Naive thymus-derived CD8-positive, alpha-beta T cell (primary cell): ENCODE measurements around the gene CATSPERZ. TPM values are rescaled to one million over a fixed set of nuclear protein-coding genes. Genes with fewer than 3 reads are reported as not detected.
A peak's percentile ranks its signal among the peaks of the same experiment; 100 is the strongest.

Experiments
- ATAC-seq, 2 donors: fragments of 150-1000 bp; cut with Tn5 transposase in 1 of 2; sonication (Bioruptor Pico), chemical (Tn5 transposase) in 1 of 2; 1 replicate in 1 of 2; 2 replicates in 1 of 2; pipeline ENCODE4 v1.10.0; 2021; ENCODE audit warnings: mild to moderate bottlenecking in 2 of 2, moderate library complexity in 2 of 2
- POLR2A ChIA-PET: fragments of 350-600 bp; sonication (Branson Sonifier 250); formaldehyde crosslinking; loops from one replicate; lab custom pipeline; 2021; ENCODE audit warnings: antibody characterized with exemption; lab: Charles Lee
- DNase-seq, 10 donors: peaks; one replicate each; pipeline versions ENCODE4 v3.0.0 to v3.0.0-alpha.2; 2020 to 2022
- H3K27ac Mint-ChIP-seq, 10 donors: one replicate each; pipeline ENCODE4 v1.8.0; 2020 to 2022; ENCODE audit warnings: mild to moderate bottlenecking in 10 of 10, mixed read lengths in 10 of 10, moderate library complexity in 4 of 10, inconsistent platforms in 1 of 10
- H3K27me3 Mint-ChIP-seq, 5 donors: one replicate each; pipeline ENCODE4 v1.8.0; 2021 to 2022; ENCODE audit warnings: mixed read lengths in 5 of 5
- H3K36me3 Mint-ChIP-seq, 3 donors: one replicate each; pipeline ENCODE4 v1.8.0; 2020 to 2022; ENCODE audit warnings: mixed read lengths in 3 of 3, mild to moderate bottlenecking in 2 of 3, inconsistent platforms in 1 of 3
- H3K4me1 Mint-ChIP-seq, 4 donors: one replicate each; pipeline ENCODE4 v1.8.0; 2021 to 2022; ENCODE audit warnings: mixed read lengths in 4 of 4
- H3K4me3 Mint-ChIP-seq, 10 donors: one replicate each; pipeline ENCODE4 v1.8.0; 2020 to 2022; ENCODE audit warnings: mild to moderate bottlenecking in 10 of 10, mixed read lengths in 10 of 10, moderate library complexity in 6 of 10, inconsistent platforms in 1 of 10
- H3K9me3 Mint-ChIP-seq, 9 donors: one replicate each; pipeline ENCODE4 v1.8.0; 2020 to 2022; ENCODE audit warnings: mixed read lengths in 9 of 9, mild to moderate bottlenecking in 3 of 9, inconsistent platforms in 1 of 9, moderate library complexity in 1 of 9
- microRNA-seq: library from miRNA; unstranded; fragments of <30 nt; microRNA quantifications from one replicate; pipeline ENCODE4 v1.2.0, GENCODE V29; 2022; ENCODE audit warnings: borderline microRNAs expressed
- polyA plus RNA-seq, 3 donors: library from polyadenylated mRNA; unstranded; fragments of 300-500 nt; fragmentation: Illumina TruSeq; gene quantifications; one replicate each; pipeline ENCODE4 v1.2.3, GENCODE V29; 2021
- total RNA-seq, 8 experiments: library from RNA in 2 of 8; stranded (reverse) in 2 of 8; gene quantifications; one replicate each; pipeline ENCODE4 v1.2.3 and lab custom pipeline; 2021 to 2026

The CATSPERZ gene
- total and polyA plus RNA-seq, 5 experiments from 2014 or later: not detected

GRCh38 chr11:64352099-64352994 is 52.2 kb downstream of the CATSPERZ start:
- Mint-ChIP-seq H3K27ac (peak overlapping the region in 1 of 10 donors; percentile 21), H3K9me3 (no peaks in the 10 kb centered on the region), H3K36me3 (peaks cover 0 to 9% (median 1%) of the 10 kb centered on the region in 3 donors), H3K4me1 (peaks cover under 1 to 15% (median 8%) of the 10 kb centered on the region in 4 donors), H3K27me3 (no peaks in the 10 kb centered on the region), H3K4me3 (no peak overlapping the region)
- POLR2A ChIA-PET: interaction anchor here (0.9 to 2.7 kb wide), 4 partner anchors 10 to 34 kb away, joined by 3 to 11 read pairs (median 4); partner anchors contain the start of genes CCDC88B and PRDX5
- DNase-seq: no peak
- ATAC-seq: no peak

- Mint-ChIP-seq H3K27ac (no peak overlapping the region), H3K27me3 (no peaks in the 10 kb centered on the region), H3K4me1 (peaks cover 2 to 21% (median 14%) of the 10 kb centered on the region in 4 donors), H3K4me3 (no peak overlapping the region), H3K9me3 (no peaks in the 10 kb centered on the region), H3K36me3 (peaks cover 0 to 10% (median 1%) of the 10 kb centered on the region in 3 donors)
- ATAC-seq (no peak), DNase-seq (no peak)
- POLR2A ChIA-PET: interaction anchor here (0.6 to 2.7 kb wide), 5 partner anchors 11 to 35 kb away, joined by 3 to 11 read pairs (median 5); partner anchors contain the start of genes CCDC88B and PRDX5
Measured at GRCh38 chr11:64352995-64353714, 53.0 kb downstream of the CATSPERZ start.

- POLR2A ChIA-PET: interaction anchor here (0.6 to 2.7 kb wide), 5 partner anchors 14 to 672 kb away, joined by 3 to 11 read pairs (median 5); partner anchors contain the start of genes CCDC88B and PRDX5
- DNase-seq (no peak), ATAC-seq (no peak)
- H3K4me3 Mint-ChIP-seq: no peak overlapping the region
- peaks cover 0 to 8% (median 0%) of the 10 kb centered on the region in 3 donors for H3K36me3 Mint-ChIP-seq
- H3K27ac Mint-ChIP-seq: no peak overlapping the region
- H3K27me3 Mint-ChIP-seq: no peaks in the 10 kb centered on the region
- H3K4me1 Mint-ChIP-seq: peaks cover 2 to 22% (median 17%) of the 10 kb centered on the region in 4 donors
- H3K9me3 Mint-ChIP-seq: no peaks in the 10 kb centered on the region
Measured at GRCh38 chr11:64353715-64354506, 53.8 kb downstream of the CATSPERZ start.

Small RNA genes within 50 kb of the gene (microRNA-seq; reads per million reads assigned to microRNA genes)
- gene MIR7155: not detected

Other genes with a start within 250 kb of the CATSPERZ start
- gene MACROD1, start 134.2 kb upstream of the CATSPERZ start, total RNA-seq: 10 to 100 TPM; 10.8 to 14.4 TPM
- gene MACROD1, start 134.2 kb upstream of the CATSPERZ start, polyA plus RNA-seq: 10 to 100 TPM in 2 of 3 donors, 1 to 10 TPM in 1; 7.3 to 14.4 (median 10.7) TPM
- gene STIP1, start 114.2 kb upstream of the CATSPERZ start, total RNA-seq: 100 to 1,000 TPM; 110 to 114 TPM
- 100 to 1,000 TPM in 1 of 3 donors, 10 to 100 TPM in 2; 59.4 to 132 (median 66.2) TPM for gene STIP1, start 114.2 kb upstream of the CATSPERZ start, polyA plus RNA-seq
- gene FERMT3, start 93.6 kb upstream of the CATSPERZ start, total RNA-seq: 100 to 1,000 TPM; 104 to 108 TPM
- gene FERMT3, start 93.6 kb upstream of the CATSPERZ start, polyA plus RNA-seq: 100 to 1,000 TPM; 125 to 149 (median 129) TPM
- 10 to 100 TPM; 40.2 to 41.0 TPM for gene TRPT1, start 74.2 kb upstream of the CATSPERZ start, total RNA-seq
- 10 to 100 TPM; 47.2 to 54.2 (median 51.4) TPM for gene TRPT1, start 74.2 kb upstream of the CATSPERZ start, polyA plus RNA-seq
- 10 to 100 TPM; 77.1 to 83.8 TPM for gene NUDT22, start 74.1 kb upstream of the CATSPERZ start, total RNA-seq
- 10 to 100 TPM; 43.4 to 50.4 (median 48.2) TPM for gene NUDT22, start 74.1 kb upstream of the CATSPERZ start, polyA plus RNA-seq
- gene DNAJC4, start 69.8 kb upstream of the CATSPERZ start, total RNA-seq: 10 to 100 TPM; 54.9 to 56.2 TPM
- 10 to 100 TPM; 21.5 to 33.2 (median 30.9) TPM for gene DNAJC4, start 69.8 kb upstream of the CATSPERZ start, polyA plus RNA-seq
- 10 to 100 TPM; 59.7 to 62.1 TPM for gene VEGFB, start 65.8 kb upstream of the CATSPERZ start, total RNA-seq
- 10 to 100 TPM; 11.2 to 28.1 (median 16.9) TPM for gene VEGFB, start 65.8 kb upstream of the CATSPERZ start, polyA plus RNA-seq
- gene FKBP2, start 59.3 kb upstream of the CATSPERZ start, total RNA-seq: 10 to 100 TPM; 24.1 to 28.9 TPM
- gene FKBP2, start 59.3 kb upstream of the CATSPERZ start, polyA plus RNA-seq: 10 to 100 TPM; 84.9 to 91.8 (median 85.5) TPM
- gene PPP1R14B, start 53.4 kb upstream of the CATSPERZ start, total RNA-seq: 10 to 100 TPM; 39.1 to 45.5 TPM
- 10 to 100 TPM; 22.4 to 50.6 (median 45.4) TPM for gene PPP1R14B, start 53.4 kb upstream of the CATSPERZ start, polyA plus RNA-seq
- 1 to 10 TPM; 8.1 to 8.8 TPM for gene PLCB3, start 48.8 kb upstream of the CATSPERZ start, total RNA-seq
- gene PLCB3, start 48.8 kb upstream of the CATSPERZ start, polyA plus RNA-seq: under 1 TPM; 0.20 to 0.51 (median 0.35) TPM
- 10 to 100 TPM; 13.7 to 18.5 TPM for gene BAD, start 15.7 kb upstream of the CATSPERZ start, total RNA-seq
- 10 to 100 TPM; 39.1 to 44.8 (median 39.9) TPM for gene BAD, start 15.7 kb upstream of the CATSPERZ start, polyA plus RNA-seq
- gene GPR137, start 14.5 kb upstream of the CATSPERZ start, total RNA-seq: 10 to 100 TPM; 33.0 to 33.3 TPM
- 1 to 10 TPM; 4.8 to 6.9 (median 6.4) TPM for gene GPR137, start 14.5 kb upstream of the CATSPERZ start, polyA plus RNA-seq
- gene KCNK4, start 9.1 kb upstream of the CATSPERZ start, total RNA-seq: not detected
- not detected for gene KCNK4, start 9.1 kb upstream of the CATSPERZ start, polyA plus RNA-seq
- 10 to 100 TPM; 19.9 to 24.9 TPM for gene ESRRA, start 5.2 kb downstream of the CATSPERZ start, total RNA-seq
- gene ESRRA, start 5.2 kb downstream of the CATSPERZ start, polyA plus RNA-seq: 1 to 10 TPM; 3.5 to 9.1 (median 4.8) TPM
- 100 to 1,000 TPM; 159 to 162 TPM for gene TRMT112, start 17.2 kb downstream of the CATSPERZ start, total RNA-seq
- 100 to 1,000 TPM; 509 to 524 (median 515) TPM for gene TRMT112, start 17.2 kb downstream of the CATSPERZ start, polyA plus RNA-seq
- gene PRDX5, start 17.8 kb downstream of the CATSPERZ start, total RNA-seq: 10 to 100 TPM; 47.5 to 51.5 TPM
- gene PRDX5, start 17.8 kb downstream of the CATSPERZ start, polyA plus RNA-seq: 100 to 1,000 TPM; 186 to 239 (median 206) TPM
- gene CCDC88B, start 39.8 kb downstream of the CATSPERZ start, total RNA-seq: 100 to 1,000 TPM; 112 to 119 TPM
- 10 to 100 TPM; 10.4 to 37.0 (median 19.2) TPM for gene CCDC88B, start 39.8 kb downstream of the CATSPERZ start, polyA plus RNA-seq
- 10 to 100 TPM; 21.0 to 23.3 TPM for gene RPS6KA4, start 58.8 kb downstream of the CATSPERZ start, total RNA-seq
- gene RPS6KA4, start 58.8 kb downstream of the CATSPERZ start, polyA plus RNA-seq: 1 to 10 TPM; 4.3 to 5.1 (median 5.1) TPM